HEK293T (cell line): Measurements from ENCODE around the gene ARID1B.

Experiments
- BHLHE40 ChIP-seq: fragments of 450-650 bp; IDR thresholded peaks from 2 replicates; pipeline ENCODE4 v1.6.1; 2016; ENCODE audit warnings: mild to moderate bottlenecking, moderate library complexity, borderline replicate concordance
- CTBP1 ChIP-seq: fragments of 450-650 bp; IDR thresholded peaks from 2 replicates; pipeline ENCODE4 v1.6.1; 2016; ENCODE audit warnings: borderline replicate concordance
- ELF4 ChIP-seq: fragments of 450-650 bp; IDR thresholded peaks from 2 replicates; pipeline ENCODE4 v1.6.1; 2017; ENCODE audit warnings: antibody characterized with exemption
- FOXA1 ChIP-seq: fragments of 450-650 bp; IDR thresholded peaks from 2 replicates; pipeline ENCODE4 v1.6.1; 2016; ENCODE audit warnings: mild to moderate bottlenecking
- FOXM1 ChIP-seq: fragments of 450-650 bp; IDR thresholded peaks from 2 replicates; pipeline ENCODE4 v1.6.1; 2017; ENCODE audit warnings: mild to moderate bottlenecking, borderline replicate concordance
- HDGF ChIP-seq: fragments of 450-650 bp; IDR thresholded peaks from 2 replicates; pipeline ENCODE4 v1.6.1; 2017; ENCODE audit warnings: antibody characterized with exemption, borderline replicate concordance
- SP1 ChIP-seq: fragments of 450-650 bp; IDR thresholded peaks from 2 replicates; pipeline ENCODE4 v1.6.1; 2017
- SUZ12 ChIP-seq: fragments of 450-650 bp; IDR thresholded peaks from 2 replicates; pipeline ENCODE4 v1.6.1; 2016; ENCODE audit warnings: mild to moderate bottlenecking
- ZNF384 ChIP-seq: fragments of 450-650 bp; IDR thresholded peaks from 2 replicates; pipeline ENCODE4 v1.6.1; 2016

DNA sequence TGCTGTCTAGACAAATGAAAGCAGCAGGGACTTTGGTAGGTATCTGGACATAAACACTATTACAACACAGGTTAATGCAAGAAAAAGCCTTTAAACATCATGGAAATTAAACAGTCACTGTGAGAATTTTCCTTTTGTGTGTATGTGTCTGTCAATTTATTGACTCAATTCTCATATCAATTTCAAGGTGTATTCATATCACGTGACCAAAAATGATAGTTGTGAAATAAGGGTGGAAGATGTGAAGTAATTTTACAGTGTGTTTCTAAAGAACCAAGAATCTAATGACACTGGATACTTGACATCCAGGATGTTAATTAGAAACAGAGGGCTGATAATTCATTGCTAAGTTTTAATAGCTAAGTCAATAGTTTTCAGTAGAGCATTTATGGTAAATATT is 302.1 kb downstream of the ARID1B start:
- TF ChIP-seq FOXM1: no peak
- TF ChIP-seq SP1: no peak
- no peak for TF ChIP-seq ELF4
- no peak for TF ChIP-seq ZNF384
- no peak for TF ChIP-seq CTBP1
- TF ChIP-seq HDGF: no peak
- no peak for TF ChIP-seq FOXA1
- TF ChIP-seq BHLHE40: no peak
- no peak for TF ChIP-seq SUZ12
